HCT116 (cell line): ENCODE results near the gene ERC2. TPM values are rescaled to one million over a fixed set of nuclear protein-coding genes. Genes with fewer than 3 reads are reported as not detected.

Experiments
- ATAC-seq: fragments of 200-7000 bp; cut with Tn5 transposase; 2 replicates; pipeline ENCODE4 v1.9.1; 2020; ENCODE audit warnings: mild to moderate bottlenecking, moderate library complexity
- BruUV-seq: library from RNA; stranded (reverse); fragments of 400-500 nt; replicated peaks from 2 replicates; lab custom pipeline; 2021; lab: Mats Ljungman, UMichigan
- CTCF ChIA-PET: fragments of 300-600 bp; sonication (Branson Sonifier 250); formaldehyde crosslinking; loops from one replicate; lab custom pipeline; 2021; ENCODE audit warnings: antibody characterized with exemption; lab: Charles Lee
- POLR2A ChIA-PET: fragments of 300-600, 350-600 bp; sonication (Branson Sonifier 250); formaldehyde crosslinking; loops from one replicate; lab custom pipeline; 2021; ENCODE audit warnings: antibody characterized with exemption; lab: Charles Lee
- RAD21 ChIA-PET, 2 experiments: fragments of 300-600 bp; sonication (Branson Sonifier 250); formaldehyde crosslinking; loops; one replicate each; lab custom pipeline; 2023; ENCODE audit warnings: low total read pairs in 2 of 2; ENCODE audit not compliant: uncharacterized antibody in 2 of 2, unreplicated experiment in 2 of 2, low non-redundant PET in 1 of 2; lab: Charles Lee
- DNase-seq: peaks from one replicate; pipeline ENCODE4 v3.0.0-alpha.2; 2010; ENCODE audit warnings: low read depth, low spot score
- H2AFZ ChIP-seq: fragments of 200-600 bp; shearing (Covaris generic), sonication (generic); 2 replicates; pipeline ENCODE4 v1.6.1; 2017; ENCODE audit warnings: low read depth, mixed run types, mixed read lengths, antibody characterized with exemption, low read length; ENCODE audit not compliant: poor library complexity, severe bottlenecking
- H3K27ac ChIP-seq: 2 replicates; pipeline ENCODE4 v1.5.1; 2012; ENCODE audit warnings: low read depth, low read length
- H3K27me3 ChIP-seq: fragments of 200-600 bp; sonication (generic); 2 replicates; pipeline ENCODE4 v1.6.1; 2016; ENCODE audit warnings: mixed run types, low read length, mixed read lengths; ENCODE audit not compliant: insufficient read depth
- H3K36me3 ChIP-seq, 2 experiments: fragments of 200-500 bp in 1 of 2; fragments of 200-600 bp in 1 of 2; sonication (Bioruptor generic) in 1 of 2; sonication (generic) in 1 of 2; 2 replicates each; pipeline versions ENCODE4 v1.5.1 to v1.6.1; 2014 to 2016; ENCODE audit warnings: low read length in 2 of 2, inconsistent platforms in 1 of 2, mixed read lengths in 1 of 2, mixed run types in 1 of 2; ENCODE audit not compliant: insufficient read depth in 2 of 2, control insufficient read depth in 1 of 2
- H3K4me1 ChIP-seq, 2 experiments: fragments of 200-600 bp in 1 of 2; sonication (generic) in 1 of 2; 2 replicates each; pipeline versions ENCODE4 v1.5.1 to v1.6.1; 2012 to 2017; ENCODE audit warnings: low read length in 2 of 2, inconsistent platforms in 1 of 2, mild to moderate bottlenecking in 1 of 2, mixed read lengths in 1 of 2, mixed run types in 1 of 2, moderate library complexity in 1 of 2; ENCODE audit not compliant: insufficient read depth in 2 of 2, control insufficient read depth in 1 of 2
- H3K4me2 ChIP-seq: fragments of 200-600 bp; sonication (generic); 2 replicates; pipeline ENCODE4 v1.6.1; 2017; ENCODE audit warnings: mixed run types, low read length, mixed read lengths
- H3K4me3 ChIP-seq, 2 experiments: fragments of 200-600 bp in 1 of 2; sonication (generic) in 1 of 2; replicated peaks in 1 of 2; 2 replicates each; pipeline ENCODE4 v1.5.1; 2011 to 2016; ENCODE audit warnings: low read length in 2 of 2, control low read depth in 1 of 2, low read depth in 1 of 2, mild to moderate bottlenecking in 1 of 2, mixed read lengths in 1 of 2, mixed run types in 1 of 2
- H3K79me2 ChIP-seq: fragments of 200-600 bp; sonication (generic); 2 replicates; pipeline ENCODE4 v1.6.1; 2017; ENCODE audit warnings: mild to moderate bottlenecking, mixed run types, low read length, moderate library complexity, mixed read lengths; ENCODE audit not compliant: insufficient read depth
- H3K9ac ChIP-seq: fragments of 200-600 bp; sonication (generic); 2 replicates; pipeline ENCODE4 v1.6.1; 2016; ENCODE audit warnings: low read length, mixed read lengths
- H3K9me2 ChIP-seq: fragments of 200-600 bp; sonication (generic), shearing (Covaris generic); 2 replicates; pipeline ENCODE4 v1.6.1; 2017; ENCODE audit warnings: mixed run types, mild to moderate bottlenecking, moderate library complexity; ENCODE audit not compliant: insufficient read depth
- H3K9me3 ChIP-seq, 2 experiments: fragments of 200-500 bp in 1 of 2; fragments of 200-600 bp in 1 of 2; sonication (Bioruptor generic) in 1 of 2; sonication (generic) in 1 of 2; 2 replicates each; pipeline ENCODE4 v1.6.1; 2014 to 2017; ENCODE audit warnings: low read length in 2 of 2, mixed read lengths in 2 of 2, inconsistent platforms in 1 of 2, low read depth in 1 of 2, mild to moderate bottlenecking in 1 of 2, mixed run types in 1 of 2, moderate library complexity in 1 of 2; ENCODE audit not compliant: control insufficient read depth in 1 of 2, insufficient read depth in 1 of 2
- H4K20me1 ChIP-seq: fragments of 200-600 bp; sonication (generic), shearing (Covaris generic); 2 replicates; pipeline ENCODE4 v1.6.1; 2017; ENCODE audit warnings: mixed run types, mild to moderate bottlenecking, moderate library complexity; ENCODE audit not compliant: insufficient read depth
- CEBPB ChIP-seq: IDR thresholded peaks from 2 replicates; pipeline ENCODE4 v1.6.1; 2012; ENCODE audit warnings: low read depth
- ELF1 ChIP-seq: IDR thresholded peaks from 2 replicates; pipeline ENCODE4 v1.6.1; 2012; ENCODE audit warnings: low read depth, borderline replicate concordance
- EZH2 ChIP-seq: fragments of 200-600 bp; sonication (generic); IDR thresholded peaks from 2 replicates; pipeline ENCODE4 v1.6.1; 2017; ENCODE audit warnings: antibody characterized with exemption, mixed run types
- EZH2phosphoT487 ChIP-seq: fragments of 200-600 bp; IDR thresholded peaks from 2 replicates; pipeline ENCODE4 v1.6.1; 2018; ENCODE audit warnings: antibody characterized with exemption, borderline replicate concordance
- FOSL1 ChIP-seq: IDR thresholded peaks from 2 replicates; pipeline ENCODE4 v1.6.1; 2012; ENCODE audit warnings: low read depth
- POLR2A ChIP-seq: IDR thresholded peaks from 2 replicates; pipeline ENCODE4 v1.7.0; 2011; ENCODE audit warnings: borderline replicate concordance; ENCODE audit not compliant: insufficient read depth, insufficient read length; ENCODE audit errors: extremely low read depth
- RAD21 ChIP-seq: IDR thresholded peaks from 2 replicates; pipeline ENCODE4 v1.6.1; 2012; ENCODE audit warnings: low read depth, mild to moderate bottlenecking
- REST ChIP-seq: IDR thresholded peaks from 2 replicates; pipeline ENCODE4 v1.6.1; 2012; ENCODE audit warnings: low read depth
- SIN3A ChIP-seq: IDR thresholded peaks from 2 replicates; pipeline ENCODE4 v1.6.1; 2012; ENCODE audit warnings: low read depth
- YY1 ChIP-seq: IDR thresholded peaks from 2 replicates; pipeline ENCODE4 v1.6.1; 2011; ENCODE audit warnings: low read length, low read depth, moderate library complexity, mild to moderate bottlenecking; ENCODE audit not compliant: insufficient replicate concordance; ENCODE audit errors: extremely low read depth
- ZNF274 ChIP-seq: fragments of 200-500 bp; sonication (Bioruptor generic); IDR thresholded peaks from 2 replicates; pipeline ENCODE4 v1.6.1; 2014; ENCODE audit warnings: mild to moderate bottlenecking, low read depth, low read length, inconsistent platforms
- intact Hi-C: fragments of 100-400 bp; cut with micrococcal nuclease; formaldehyde crosslinking; loops from 2 replicates; pipeline ENCODE4 v1.10.0; 2022
- total RNA-seq: library from RNA; stranded (reverse); gene quantifications from one replicate; pipeline ENCODE4 v1.2.1, GENCODE V29; 2021; ENCODE audit not compliant: unreplicated experiment

Gene ERC2
- total RNA-seq, 1 experiment from 2014 or later: not detected

GRCh38 chr3:56048946-56049345 lies 419.3 kb downstream of the ERC2 start:
- no TSS peak for BruUV-seq
- no peak for ATAC-seq
- H4K20me1 ChIP-seq: no peaks in the 10 kb centered on the region
- no peaks in the 10 kb centered on the region for H3K4me1 ChIP-seq
- CTCF ChIA-PET: no interaction called here
- H3K4me3 ChIP-seq: no peak overlapping the region
- TF ChIP-seq RAD21 (no peak), CEBPB (no peak), EZH2 (no peak), EZH2phosphoT487 (no peak), FOSL1 (no peak), YY1 (no peak), REST (no peak), SIN3A (no peak), ELF1 (no peak), ZNF274 (no peak), POLR2A (no peak)
- RAD21 ChIA-PET: no interaction called here
- no peaks in the 10 kb centered on the region for H3K27me3 ChIP-seq
- H3K9me3 ChIP-seq: no peaks in the 10 kb centered on the region
- POLR2A ChIA-PET: no interaction called here
- no peak overlapping the region for H3K27ac ChIP-seq
- no peaks in the 10 kb centered on the region for H3K79me2 ChIP-seq
- H3K36me3 ChIP-seq: no peaks in the 10 kb centered on the region
- H3K4me2 ChIP-seq: no peak overlapping the region
- no peak for DNase-seq
- H3K9me2 ChIP-seq: no peaks in the 10 kb centered on the region
- H3K9ac ChIP-seq: no peak overlapping the region
- H2AFZ ChIP-seq: no peak overlapping the region
- intact Hi-C loops: loop anchor here (10.0 kb wide), 1 partner anchor 1194 kb away; no protein-coding TSS in a partner anchor
